ENCODE results near the gene TLCD1. TPM values are rescaled to one million over a fixed set of nuclear protein-coding genes. Genes with fewer than 3 reads are reported as not detected.

Gene TLCD1
- total RNA-seq, 1 experiment from 2014 or later, result 50.7 TPM

DNA sequence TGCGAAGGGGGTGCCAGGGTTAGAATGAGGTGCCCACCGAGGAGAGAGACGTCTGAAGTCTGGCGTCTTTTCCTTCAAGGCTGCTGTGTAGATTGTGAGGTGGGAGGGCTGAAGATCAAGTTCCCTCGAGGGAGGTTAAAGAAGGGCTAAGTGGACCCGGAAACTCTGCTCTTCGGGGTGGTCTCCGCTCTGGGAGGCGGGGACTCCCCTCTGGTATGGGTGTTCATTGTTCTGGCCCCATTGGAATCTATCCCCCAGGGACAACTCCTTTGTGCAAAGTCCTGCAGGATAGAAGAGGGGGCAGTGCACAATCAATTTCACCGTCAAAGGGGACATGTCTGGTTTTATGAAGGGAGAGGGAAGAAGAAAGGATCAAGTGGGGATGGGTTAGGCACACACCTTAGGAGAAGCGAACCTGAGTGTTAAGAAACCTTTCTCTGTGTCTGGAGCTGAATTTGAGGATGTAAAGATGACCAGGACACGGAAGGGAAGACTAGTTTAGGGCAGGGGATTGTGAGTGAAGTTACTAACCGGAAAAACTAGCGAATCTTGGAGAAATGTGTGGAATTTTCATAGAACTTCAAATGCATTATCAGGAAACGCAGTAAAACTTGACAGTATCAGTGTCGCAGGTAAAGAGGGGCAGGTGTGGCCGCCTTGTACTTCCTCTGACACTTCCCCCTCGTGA, 7.6 kb downstream of the TLCD1 start:
- no peak overlapping the region for H4K91ac ChIP-seq (ENCODE audit: insufficient read length, low read depth, low read length)
- no peaks in the 10 kb centered on the region for H4K20me1 ChIP-seq (ENCODE audit: control insufficient read depth, insufficient read depth, insufficient read length)
- no peak overlapping the region for H4K5ac ChIP-seq (ENCODE audit: insufficient read length, low read depth, low read length)
- Mint-ChIP-seq H3K4me1 (peaks cover 30 to 57% of the 10 kb centered on the region in 2 experiments), H3K36me3 (ENCODE audit: insufficient read depth in 1 of 3, low read depth in 3 of 3) (peaks cover 60 to 66% (median 61%) of the 10 kb centered on the region in 3 experiments), H3K9me3 (no peaks in the 10 kb centered on the region; a peak in 1 of 5 replicates), H3K4me3 (peak overlapping the region; percentile 99), H3K27me3 (ENCODE audit: low read depth) (no peaks in the 10 kb centered on the region), H3K27ac (peak overlapping the region; percentile 97 to 99 (median 99))
- no peaks in the 10 kb centered on the region for H3K27me3 ChIP-seq (ENCODE audit: insufficient read depth, low read length)
- H3K4ac ChIP-seq (ENCODE audit: low read depth, low read length), result no peak overlapping the region
- no peak overlapping the region for H2BK120ac ChIP-seq (ENCODE audit: low read depth, low read length, poor library complexity, severe bottlenecking)
- no peak overlapping the region for H4K8ac ChIP-seq (replicated peaks; ENCODE audit: insufficient read length, low read depth, low read length)
- H2BK5ac ChIP-seq (ENCODE audit: insufficient read length, low read length), result no peak overlapping the region
- DNase-seq, result no peak
- H2AK5ac ChIP-seq (ENCODE audit: insufficient read length, low read length), result no peak overlapping the region
- TF ChIP-seq, protein P1, sequence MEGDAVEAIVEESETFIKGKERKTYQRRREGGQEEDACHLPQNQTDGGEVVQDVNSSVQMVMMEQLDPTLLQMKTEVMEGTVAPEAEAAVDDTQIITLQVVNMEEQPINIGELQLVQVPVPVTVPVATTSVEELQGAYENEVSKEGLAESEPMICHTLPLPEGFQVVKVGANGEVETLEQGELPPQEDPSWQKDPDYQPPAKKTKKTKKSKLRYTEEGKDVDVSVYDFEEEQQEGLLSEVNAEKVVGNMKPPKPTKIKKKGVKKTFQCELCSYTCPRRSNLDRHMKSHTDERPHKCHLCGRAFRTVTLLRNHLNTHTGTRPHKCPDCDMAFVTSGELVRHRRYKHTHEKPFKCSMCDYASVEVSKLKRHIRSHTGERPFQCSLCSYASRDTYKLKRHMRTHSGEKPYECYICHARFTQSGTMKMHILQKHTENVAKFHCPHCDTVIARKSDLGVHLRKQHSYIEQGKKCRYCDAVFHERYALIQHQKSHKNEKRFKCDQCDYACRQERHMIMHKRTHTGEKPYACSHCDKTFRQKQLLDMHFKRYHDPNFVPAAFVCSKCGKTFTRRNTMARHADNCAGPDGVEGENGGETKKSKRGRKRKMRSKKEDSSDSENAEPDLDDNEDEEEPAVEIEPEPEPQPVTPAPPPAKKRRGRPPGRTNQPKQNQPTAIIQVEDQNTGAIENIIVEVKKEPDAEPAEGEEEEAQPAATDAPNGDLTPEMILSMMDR (conservative IDR thresholded peaks at IDR 0.05), result no peak
- H3K79me2 ChIP-seq (ENCODE audit: insufficient read depth, low read length), result peaks cover 24% of the 10 kb centered on the region; the same call in 1 of the 2 replicates
- H2BK20ac ChIP-seq (ENCODE audit: low read depth, low read length, poor library complexity, severe bottlenecking), result no peak overlapping the region
- no peak overlapping the region for H3K23ac ChIP-seq (ENCODE audit: insufficient read length, low read depth, low read length)
- H2AFZ ChIP-seq (ENCODE audit: low read length), result no peak overlapping the region
- peaks cover 26% of the 10 kb centered on the region for H3K23me2 ChIP-seq (ENCODE audit: insufficient read length, low read depth, low read length, poor library complexity, severe bottlenecking)
- H3K27ac ChIP-seq (ENCODE audit: insufficient read length, low read depth, low read length), result peak overlapping the region; percentile 36
- H2BK15ac ChIP-seq (ENCODE audit: low read depth, low read length), result no peak overlapping the region
- H3K4me1 ChIP-seq (ENCODE audit: insufficient read depth, low read length), result 0 out of 2 replicates have a peak, but pooled peaks cover 10% of the 10 kb centered on the region
- no peaks in the 10 kb centered on the region for H3K9me3 ChIP-seq (ENCODE audit: control insufficient read depth, low read depth, low read length)
- no CpG with 5 or more reads among the region's 18 CpGs for WGBS (ENCODE audit: extremely low coverage, insufficient read length, low lambda C conversion rate)
- peak overlapping the region; percentile 87 for H3K4me2 ChIP-seq (ENCODE audit: insufficient read depth, insufficient read length, low read length)
- peak overlapping the region; percentile 55 for H3K9ac ChIP-seq (ENCODE audit: extremely low read depth, insufficient read length, low read length)
- H3T11ph ChIP-seq (ENCODE audit: low read length), result no peak overlapping the region
- H3K14ac ChIP-seq (ENCODE audit: insufficient read depth, low read length), result peak overlapping the region; percentile 89; the same call in 1 of the 2 replicates
- H2BK12ac ChIP-seq (ENCODE audit: insufficient read length, low read depth, low read length), result no peak overlapping the region
- H3K56ac ChIP-seq (ENCODE audit: insufficient read length, low read depth, low read length), result no peak overlapping the region
- peaks cover 7% of the 10 kb centered on the region for H3K79me1 ChIP-seq (ENCODE audit: insufficient read depth, low read depth, low read length, poor library complexity, severe bottlenecking)
- peak overlapping the region; percentile 83 for H3K18ac ChIP-seq (ENCODE audit: insufficient read length, low read depth, low read length)

All from H9 (cell line).